Mammary epithelial cell (primary cell): ENCODE data around the gene ISX.

ENCODE experiments used
- EZH2 ChIP-seq: IDR thresholded peaks from 2 replicates; pipeline ENCODE4 v1.6.1; 2012; ENCODE audit warnings: low read length, inconsistent platforms, borderline replicate concordance
- TF ChIP-seq, protein P1 (sequence below), 2 donors: IDR thresholded peaks in 1 of 2; conservative IDR thresholded peaks in 1 of 2; 2 replicates each; pipeline ENCODE4 v1.5.1; 2011 to 2012; ENCODE audit warnings: inconsistent platforms in 2 of 2, low read length in 2 of 2, mild to moderate bottlenecking in 2 of 2, control low read depth in 1 of 2, low read depth in 1 of 2; ENCODE audit not compliant: insufficient read depth in 1 of 2; ENCODE audit errors: extremely low read depth in 1 of 2

DNA sequence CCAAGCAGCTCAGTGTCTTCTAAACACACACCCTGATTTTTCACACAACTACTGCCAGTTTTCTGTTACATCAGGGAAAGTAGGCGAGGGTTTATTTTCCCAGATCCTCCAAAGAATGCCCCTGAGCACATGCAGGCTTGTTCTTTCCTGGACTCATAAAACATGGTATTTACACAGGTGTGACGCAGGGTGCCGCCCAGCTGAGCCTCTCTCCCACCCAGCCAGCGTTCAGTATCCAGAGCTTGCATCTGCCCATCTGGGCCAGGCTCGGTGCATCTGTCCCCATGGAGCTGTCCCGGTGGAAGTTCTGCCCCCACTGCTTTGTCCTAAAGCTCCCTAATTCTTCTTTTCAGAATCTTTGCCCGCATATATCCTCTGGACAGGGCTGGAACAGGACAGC is 44.8 kb upstream of the ISX start:
- TF ChIP-seq, protein P1, sequence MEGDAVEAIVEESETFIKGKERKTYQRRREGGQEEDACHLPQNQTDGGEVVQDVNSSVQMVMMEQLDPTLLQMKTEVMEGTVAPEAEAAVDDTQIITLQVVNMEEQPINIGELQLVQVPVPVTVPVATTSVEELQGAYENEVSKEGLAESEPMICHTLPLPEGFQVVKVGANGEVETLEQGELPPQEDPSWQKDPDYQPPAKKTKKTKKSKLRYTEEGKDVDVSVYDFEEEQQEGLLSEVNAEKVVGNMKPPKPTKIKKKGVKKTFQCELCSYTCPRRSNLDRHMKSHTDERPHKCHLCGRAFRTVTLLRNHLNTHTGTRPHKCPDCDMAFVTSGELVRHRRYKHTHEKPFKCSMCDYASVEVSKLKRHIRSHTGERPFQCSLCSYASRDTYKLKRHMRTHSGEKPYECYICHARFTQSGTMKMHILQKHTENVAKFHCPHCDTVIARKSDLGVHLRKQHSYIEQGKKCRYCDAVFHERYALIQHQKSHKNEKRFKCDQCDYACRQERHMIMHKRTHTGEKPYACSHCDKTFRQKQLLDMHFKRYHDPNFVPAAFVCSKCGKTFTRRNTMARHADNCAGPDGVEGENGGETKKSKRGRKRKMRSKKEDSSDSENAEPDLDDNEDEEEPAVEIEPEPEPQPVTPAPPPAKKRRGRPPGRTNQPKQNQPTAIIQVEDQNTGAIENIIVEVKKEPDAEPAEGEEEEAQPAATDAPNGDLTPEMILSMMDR (conservative IDR thresholded peaks at IDR 0.05 in 1 of 2, IDR thresholded peaks at IDR 0.05 in 1 of 2; ENCODE audit: extremely low read depth in 1 of 2, insufficient read depth in 1 of 2, low read depth in 1 of 2, low read length in 2 of 2) = no peak
- TF ChIP-seq EZH2 = no peak
